IMR-90 (cell line): ENCODE results near the gene PPP1R9A.

Experiments used
- BHLHE40 ChIP-seq: fragments of 150-350 bp; IDR thresholded peaks from 2 replicates; pipeline ENCODE4 v1.6.1; 2016; ENCODE audit warnings: mild to moderate bottlenecking, low read depth, low read length
- CHD1 ChIP-seq: IDR thresholded peaks from 2 replicates; pipeline ENCODE4 v1.6.1; 2012; ENCODE audit warnings: low read depth, low read length, improper control_type of control experiment
- CTCF ChIP-seq: conservative IDR thresholded peaks from 2 replicates; pipeline ENCODE4 v1.5.1; 2012; ENCODE audit warnings: mild to moderate bottlenecking, low read depth, low read length, improper control_type of control experiment
- ELK1 ChIP-seq: fragments of 150-350 bp; IDR thresholded peaks from 2 replicates; pipeline ENCODE4 v1.6.1; 2016; ENCODE audit warnings: low read depth, mild to moderate bottlenecking, low read length, moderate library complexity, borderline replicate concordance
- MAFK ChIP-seq: IDR thresholded peaks from 2 replicates; pipeline ENCODE4 v1.6.1; 2012; ENCODE audit warnings: low read depth, low read length, improper control_type of control experiment
- MAZ ChIP-seq: IDR thresholded peaks from 2 replicates; pipeline ENCODE4 v1.6.1; 2012; ENCODE audit warnings: low read depth, mild to moderate bottlenecking, low read length, improper control_type of control experiment, moderate library complexity, borderline replicate concordance
- MXI1 ChIP-seq: IDR thresholded peaks from 2 replicates; pipeline ENCODE4 v1.6.1; 2012; ENCODE audit warnings: low read depth, mild to moderate bottlenecking, low read length, moderate library complexity, borderline replicate concordance
- POLR2A ChIP-seq: IDR thresholded peaks from 2 replicates; pipeline ENCODE4 v1.6.1; 2012; ENCODE audit warnings: mild to moderate bottlenecking, low read depth, low read length
- RAD21 ChIP-seq: IDR thresholded peaks from 2 replicates; pipeline ENCODE4 v1.6.1; 2012; ENCODE audit warnings: low read length, improper control_type of control experiment
- RCOR1 ChIP-seq: IDR thresholded peaks from 2 replicates; pipeline ENCODE4 v1.6.1; 2012; ENCODE audit warnings: mild to moderate bottlenecking, low read length, improper control_type of control experiment; ENCODE audit not compliant: insufficient replicate concordance
- SMC3 ChIP-seq: fragments of 150-350 bp; IDR thresholded peaks from 2 replicates; pipeline ENCODE4 v1.6.1; 2016; ENCODE audit warnings: low read depth, mild to moderate bottlenecking, antibody characterized with exemption, low read length, moderate library complexity
- USF2 ChIP-seq: fragments of 150-350 bp; IDR thresholded peaks from 2 replicates; pipeline ENCODE4 v1.6.1; 2017; ENCODE audit warnings: mild to moderate bottlenecking, antibody characterized with exemption, low read length, low read depth

GRCh38 chr7:94949532-94949931 lies 42.1 kb downstream of the PPP1R9A start:
- no peak for TF ChIP-seq ELK1
- no peak for TF ChIP-seq CTCF
- TF ChIP-seq BHLHE40 = no peak
- TF ChIP-seq RAD21 = no peak
- TF ChIP-seq POLR2A = no peak
- TF ChIP-seq MXI1 = no peak
- TF ChIP-seq SMC3 = no peak
- TF ChIP-seq USF2 = no peak
- no peak for TF ChIP-seq MAFK
- TF ChIP-seq RCOR1 = no peak
- no peak for TF ChIP-seq CHD1
- no peak for TF ChIP-seq MAZ
